Epithelial cell of proximal tubule (primary cell): ENCODE data around the gene HES6. TPM values are rescaled to one million over a fixed set of nuclear protein-coding genes. Genes with fewer than 3 reads are reported as not detected.

ENCODE experiments used
- DNase-seq: peaks from one replicate; pipeline ENCODE4 v3.0.0-alpha.2; 2011; ENCODE audit warnings: low read depth
- H3K4me3 ChIP-seq: 2 replicates; pipeline ENCODE4 v1.5.1; 2011; ENCODE audit warnings: low read depth, mild to moderate bottlenecking, low read length
- CTCF ChIP-seq: conservative IDR thresholded peaks from 2 replicates; pipeline ENCODE4 v1.5.1; 2012; ENCODE audit warnings: low read depth, mild to moderate bottlenecking, low read length
- total RNA-seq: library from RNA; depleted of rRNA; stranded (reverse); fragments of >200 nt; gene quantifications from 2 replicates; pipeline ENCODE4 v1.2.3, GENCODE V29; 2015

Gene HES6
- total RNA-seq, 1 donor from 2014 or later: 25.5 TPM

GRCh38 chr2:238286551-238286950, 46.7 kb upstream of the HES6 start:
- TF ChIP-seq CTCF: no peak
- peak; percentile 76 for DNase-seq
- H3K4me3 ChIP-seq: peak overlapping the region; percentile 29

GRCh38 chr2:238286095-238286494, 46.3 kb upstream of the HES6 start:
- peak overlapping the region; percentile 29 for H3K4me3 ChIP-seq
- no peak for TF ChIP-seq CTCF
- DNase-seq: no peak

GRCh38 chr2:238285653-238286082, 45.8 kb upstream of the HES6 start:
- peak; percentile 90 for DNase-seq
- no peak for TF ChIP-seq CTCF
- no peak overlapping the region for H3K4me3 ChIP-seq

- no peak for TF ChIP-seq CTCF
- no peak overlapping the region for H3K4me3 ChIP-seq
- no peak for DNase-seq
Observed at GRCh38 chr2:238284802-238285515, 45.1 kb upstream of the HES6 start.

- DNase-seq: no peak
- TF ChIP-seq CTCF: no peak
Observed at GRCh38 chr2:238282861-238283738, 43.3 kb upstream of the HES6 start.

GRCh38 chr2:238281826-238282480, 42.1 kb upstream of the HES6 start:
- TF ChIP-seq CTCF: no peak
- no peak overlapping the region for H3K4me3 ChIP-seq
- DNase-seq: no peak

More at GRCh38 chr2:238282861-238283738, 43.3 kb upstream of the HES6 start:
- no peak overlapping the region for H3K4me3 ChIP-seq
